NCI-H2107 (cell line): ENCODE results near the gene NOSTRIN.
"Not testable (repeated sequence)": the region's sequence is repeated elsewhere in the genome, so short reads cannot be mapped to it uniquely, and the experiment has no call there.

ENCODE experiments used
- DNase-seq: peaks from one replicate; lab custom pipeline; 2025; lab: John Stamatoyannopoulos, UW

NOSTRIN gene

DNA sequence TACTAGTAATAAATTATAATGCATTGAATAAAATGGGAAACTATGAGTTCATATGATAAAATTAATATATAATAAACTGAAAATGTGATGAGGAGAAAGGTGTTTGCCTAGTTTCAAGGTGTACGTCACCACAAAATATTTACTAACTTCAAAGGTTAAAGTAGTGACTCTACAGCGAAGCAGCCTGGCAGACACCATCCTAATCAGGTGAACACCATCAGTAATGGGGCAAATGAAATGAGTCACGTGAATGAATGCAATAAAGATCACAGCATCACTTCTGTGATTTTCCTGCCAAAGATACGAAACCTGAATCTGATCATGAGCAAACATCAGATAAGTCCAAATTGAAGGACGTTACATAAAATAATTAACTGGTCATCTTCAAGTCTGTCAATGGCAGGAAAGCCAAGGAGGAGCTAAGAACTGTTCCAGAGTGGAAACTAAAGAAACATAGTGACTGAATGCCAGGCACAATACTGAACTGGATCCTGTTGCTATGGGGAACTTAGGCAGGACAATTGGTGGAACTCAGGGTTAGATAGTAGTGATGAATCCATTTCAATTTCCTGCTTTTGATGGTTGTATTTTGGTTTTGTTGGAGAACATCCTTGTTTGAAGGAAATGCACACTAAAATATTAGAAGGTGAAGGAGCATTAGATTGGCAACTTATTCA, 12.1 kb upstream of the NOSTRIN start:
- DNase-seq, result no peak

GRCh38 chr2:168791140-168791539, 11.3 kb upstream of the NOSTRIN start:
- DNase-seq, result not testable (repeated sequence)

DNA sequence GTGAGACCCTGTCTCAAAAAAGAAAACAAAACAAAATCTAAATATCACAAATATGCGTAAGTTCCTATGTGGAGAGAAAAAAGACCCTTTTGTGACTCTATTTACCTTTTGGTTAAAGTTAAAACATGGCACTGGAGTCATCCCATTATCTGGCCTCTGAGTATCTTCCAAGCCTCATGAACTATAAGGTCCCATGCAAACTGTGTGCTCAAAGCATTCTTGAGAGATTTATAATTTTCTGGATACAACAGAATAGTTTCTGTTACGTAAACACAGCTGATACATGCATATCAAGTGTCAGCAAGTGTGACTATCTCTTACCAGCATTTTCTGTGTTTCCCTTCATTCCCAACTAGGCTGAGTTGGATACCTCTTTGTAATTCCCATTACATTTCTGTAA, 8.8 kb upstream of the NOSTRIN start:
- DNase-seq, result no peak

GRCh38 chr2:168794968-168795367, 7.5 kb upstream of the NOSTRIN start:
- no peak for DNase-seq

- no peak for DNase-seq
Measured at GRCh38 chr2:168796090-168796577, 6.3 kb upstream of the NOSTRIN start.

GRCh38 chr2:168796583-168797285, 5.7 kb upstream of the NOSTRIN start:
- no peak for DNase-seq

DNA sequence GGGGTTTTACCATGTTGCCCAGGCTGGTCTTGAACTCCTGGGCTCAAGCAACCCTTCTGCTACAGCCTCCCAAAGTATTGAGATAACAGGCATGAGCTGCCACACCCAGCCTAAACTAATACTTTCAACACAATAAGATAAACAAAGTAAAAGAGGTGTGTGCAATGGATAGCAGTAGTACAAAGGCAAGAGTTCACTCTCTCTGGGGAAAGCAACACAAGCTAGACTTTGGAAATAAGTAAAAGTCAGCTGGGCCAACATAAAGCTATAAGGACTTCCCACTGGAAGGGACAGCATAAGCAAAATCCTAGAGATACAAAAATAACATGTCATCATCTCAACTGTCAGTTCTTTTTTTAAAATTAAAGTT, 5.2 kb upstream of the NOSTRIN start:
- no peak for DNase-seq

GRCh38 chr2:168798076-168798887, 4.2 kb upstream of the NOSTRIN start:
- no peak for DNase-seq

DNA sequence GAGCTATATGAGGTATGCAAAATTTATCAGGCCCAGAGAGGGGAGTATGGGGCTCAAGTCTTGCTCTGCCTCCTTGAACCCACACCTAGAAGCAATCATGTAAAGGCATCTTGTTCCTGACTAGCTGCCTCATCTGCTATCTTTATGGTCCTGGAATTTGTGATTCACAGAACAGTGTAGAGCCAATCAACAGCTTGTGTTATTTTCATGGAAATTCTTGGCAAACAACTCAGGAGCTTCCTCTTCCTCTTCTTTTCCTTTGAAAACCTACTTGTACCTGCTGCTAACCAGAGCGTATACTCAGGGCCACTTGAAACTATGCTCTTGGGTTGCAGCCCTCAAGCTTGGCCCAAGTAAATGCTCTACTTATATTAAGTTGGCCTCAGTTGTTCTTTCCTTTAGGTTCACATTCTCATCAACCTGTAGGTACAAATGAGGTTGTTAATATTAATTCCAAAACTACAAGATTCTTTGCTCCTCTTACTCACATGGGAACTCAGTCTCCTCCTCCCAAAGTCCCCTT, 3.5 kb upstream of the NOSTRIN start:
- no peak for DNase-seq

GRCh38 chr2:168801471-168801870, 966 bp upstream of the NOSTRIN start:
- DNase-seq, result no peak

DNA sequence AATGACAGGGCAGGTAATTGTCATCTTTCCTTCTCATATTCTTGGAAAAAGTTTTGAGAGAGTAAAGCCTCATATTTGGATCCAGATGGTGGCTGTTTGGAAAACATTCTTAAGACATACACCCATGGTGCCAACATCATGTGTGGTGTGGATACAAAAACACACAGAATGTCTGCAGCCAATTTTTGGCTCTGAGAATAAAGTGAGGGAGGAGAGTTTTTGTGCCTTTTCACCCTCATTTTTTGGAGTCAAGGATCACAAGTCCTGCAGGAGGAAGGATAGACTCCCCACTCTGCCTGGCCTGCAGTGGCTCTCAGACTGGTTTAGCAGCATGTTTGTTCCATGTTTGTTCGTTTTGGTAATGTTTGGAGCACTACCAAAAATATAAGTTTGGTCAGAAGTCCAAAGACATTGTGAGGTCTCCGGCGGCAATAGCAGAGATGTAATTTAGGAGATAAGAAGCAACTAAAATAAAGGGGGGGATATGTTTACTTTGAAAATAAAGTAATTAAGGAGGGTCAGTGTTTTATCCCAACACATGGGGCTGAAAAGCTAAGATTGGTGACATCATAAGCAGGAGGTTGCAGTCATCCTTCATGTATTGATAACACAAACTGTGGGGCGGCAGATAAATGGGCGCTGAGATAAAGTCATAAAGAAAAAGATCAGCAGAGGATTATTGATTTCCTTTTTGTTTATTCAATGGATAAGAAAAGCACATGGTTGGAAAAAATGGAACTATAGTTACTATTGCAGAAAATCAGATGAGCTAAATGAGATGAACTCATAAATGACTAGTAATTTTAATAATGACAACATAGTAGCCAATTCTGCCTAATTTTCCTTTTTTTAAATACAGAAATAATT, 655 bp downstream of the NOSTRIN start:
- DNase-seq, result no peak

DNA sequence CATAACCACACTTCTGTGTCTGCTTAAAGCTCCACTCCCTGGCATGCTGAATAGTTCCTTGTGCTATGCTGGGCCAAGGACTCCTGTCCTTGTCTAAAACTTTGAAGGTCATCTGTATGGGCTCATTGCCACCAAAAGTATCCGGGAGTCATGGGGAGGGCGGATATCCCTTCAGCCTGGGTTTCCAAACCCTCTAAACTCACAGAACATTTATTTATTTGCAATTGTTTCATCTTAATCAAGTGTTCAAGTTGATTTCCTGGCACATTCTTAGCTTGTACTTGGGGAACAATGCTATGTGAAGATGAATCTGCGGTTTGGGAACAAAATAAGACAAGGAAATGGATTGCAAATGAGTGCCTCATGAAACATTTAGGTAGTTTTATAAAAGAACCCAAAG, 1.8 kb downstream of the NOSTRIN start:
- DNase-seq, result no peak

DNA sequence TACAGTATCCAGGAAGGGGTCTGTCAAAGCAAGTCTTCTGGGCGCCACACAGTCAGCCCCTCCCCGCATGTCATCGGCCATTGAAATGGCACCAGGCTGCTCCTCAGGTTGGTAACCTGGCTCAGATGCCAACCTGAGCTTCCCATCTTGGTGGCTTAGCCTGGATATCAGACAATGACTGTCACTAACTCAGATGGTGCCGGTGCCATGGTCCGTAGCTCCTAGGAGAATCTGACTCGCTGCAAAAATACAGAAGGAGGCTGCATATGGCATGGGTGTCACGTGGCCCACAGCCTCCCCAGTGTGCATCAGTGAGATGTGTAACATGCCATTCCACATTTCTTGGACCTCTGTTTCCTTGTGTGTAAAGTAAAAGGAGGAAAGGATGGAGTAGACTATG, 3.2 kb downstream of the NOSTRIN start:
- DNase-seq, result no peak

GRCh38 chr2:168809537-168809936, 7.1 kb downstream of the NOSTRIN start:
- no peak for DNase-seq

GRCh38 chr2:168810235-168810634, 7.8 kb downstream of the NOSTRIN start:
- no peak for DNase-seq

GRCh38 chr2:168811696-168812095, 9.3 kb downstream of the NOSTRIN start:
- no peak for DNase-seq

DNA sequence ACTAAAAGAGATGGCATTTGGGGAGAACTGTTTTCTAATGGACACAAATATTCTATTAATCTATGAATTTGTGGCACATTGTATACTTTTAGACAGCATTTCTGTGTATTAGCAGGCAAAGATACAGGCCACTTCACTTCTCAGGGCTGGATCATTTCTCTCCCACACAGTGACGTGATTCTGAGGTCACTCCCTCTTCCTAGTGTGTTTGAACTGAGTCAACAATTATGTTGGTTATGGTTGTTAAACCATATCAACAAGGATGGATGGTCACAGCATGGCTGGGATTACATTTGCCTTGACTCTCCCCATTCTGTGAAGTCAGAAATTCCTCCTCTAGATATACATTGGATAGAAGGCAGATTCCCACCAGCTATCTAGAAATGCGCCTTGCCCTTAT, 11.6 kb downstream of the NOSTRIN start:
- DNase-seq, result no peak

DNA sequence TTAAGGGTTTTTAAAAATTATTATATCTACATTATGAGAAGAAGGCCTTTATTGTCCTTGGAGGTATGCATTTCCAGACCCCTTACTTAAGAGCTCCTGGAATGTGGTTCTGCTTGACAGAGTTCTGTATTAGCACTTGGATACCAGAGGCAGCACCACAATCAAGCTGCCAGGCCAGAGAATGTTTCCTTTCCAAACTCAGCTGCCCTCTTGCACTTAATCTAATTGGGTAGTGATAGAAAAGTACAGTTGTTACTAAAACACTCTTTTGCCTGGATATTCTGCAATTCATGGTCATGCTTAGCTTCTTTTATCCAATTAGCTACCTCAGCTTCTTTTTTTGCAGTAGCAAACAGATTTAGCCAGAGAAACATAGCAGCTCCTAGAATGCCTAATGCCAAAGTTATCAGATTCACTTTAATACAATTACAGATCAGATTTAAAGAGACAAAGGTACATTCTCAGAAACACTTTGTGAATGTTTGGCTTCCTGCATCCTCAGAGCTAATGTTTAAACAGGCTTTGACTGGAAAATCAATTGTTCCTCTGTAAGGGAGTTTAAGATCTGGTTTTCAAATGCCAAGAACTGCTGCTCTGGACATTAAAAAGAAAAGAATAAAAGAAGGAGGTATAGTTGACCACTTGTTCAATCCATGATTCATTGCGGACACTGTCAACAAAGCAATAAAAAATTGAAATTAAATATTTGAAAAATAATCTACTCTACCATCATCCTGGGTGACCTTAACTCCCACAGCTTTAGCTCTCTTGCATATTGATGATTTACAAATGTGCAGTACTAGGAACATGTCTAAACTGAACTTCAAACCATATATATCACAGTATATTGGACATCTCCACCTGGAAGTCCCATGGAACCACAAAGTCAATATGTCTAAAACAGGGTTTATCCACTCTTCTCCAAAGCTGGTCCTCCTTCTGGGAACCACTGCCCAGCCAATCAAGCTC, 12.8 kb downstream of the NOSTRIN start:
- no peak for DNase-seq

DNA sequence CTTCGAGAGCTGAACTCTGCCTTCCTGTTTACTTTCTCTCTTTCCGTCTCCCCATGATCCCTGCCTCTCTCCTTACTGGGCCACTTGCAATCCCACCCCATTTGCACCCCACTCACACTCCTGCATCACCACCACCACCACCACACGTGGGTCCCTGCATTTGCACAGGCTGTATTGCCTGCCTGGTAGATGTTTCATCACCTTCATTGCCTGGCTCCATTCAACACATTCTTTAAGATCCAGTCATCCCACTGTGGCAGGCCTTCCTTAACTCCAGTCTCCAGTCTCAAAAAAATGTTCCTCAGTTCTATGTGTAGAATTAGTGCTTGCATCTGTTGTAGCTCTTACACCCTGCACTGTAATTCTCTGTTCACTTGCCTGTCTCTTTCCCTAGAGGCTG, 13.9 kb downstream of the NOSTRIN start:
- no peak for DNase-seq

DNA sequence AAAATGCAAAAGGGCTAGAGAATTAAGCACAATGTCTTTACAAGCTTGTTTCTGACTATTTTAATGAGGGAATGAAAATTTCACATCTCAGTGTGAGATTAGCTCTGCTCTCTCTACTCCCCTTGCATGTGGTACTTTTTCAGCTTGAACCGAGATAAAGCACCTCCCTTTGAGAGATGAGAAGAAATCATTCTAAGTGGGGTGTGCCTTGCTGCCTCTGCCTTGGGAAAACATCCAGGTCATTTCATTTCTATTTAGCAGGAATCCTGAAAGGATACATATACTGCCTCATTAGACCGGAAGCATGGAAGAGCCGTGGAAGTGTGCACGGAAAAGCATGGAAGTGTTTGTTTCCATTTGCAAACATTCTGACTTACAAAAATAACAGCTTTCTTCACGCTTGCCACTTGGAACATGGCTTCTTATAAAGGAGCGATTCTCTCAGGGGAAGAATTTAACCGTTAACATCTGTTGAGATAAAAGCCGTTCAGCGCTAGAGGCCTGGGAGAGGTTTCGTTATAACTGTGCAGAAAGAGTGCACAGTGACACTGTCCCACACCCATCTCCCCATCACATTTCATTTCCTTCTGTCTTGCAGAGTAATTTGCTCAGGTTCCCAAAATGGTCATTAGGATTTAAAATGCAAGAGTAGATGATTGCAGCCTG, 16.7 kb downstream of the NOSTRIN start:
- no peak for DNase-seq
